H9 (cell line): ENCODE measurements around the gene GOLGA8O. TPM values are rescaled to one million over a fixed set of nuclear protein-coding genes. Genes with fewer than 3 reads are reported as not detected.
"Not testable (repeated sequence)": the region's sequence is repeated elsewhere in the genome, so short reads cannot be mapped to it uniquely, and the experiment has no call there.

Source experiments
- DNase-seq: peaks from one replicate; pipeline ENCODE4 v3.0.0-alpha.2; 2017
- H2AFZ ChIP-seq: one replicate; pipeline ENCODE4 v1.6.1; 2013; ENCODE audit warnings: mild to moderate bottlenecking, low read length, control low read depth, moderate library complexity
- H2AK5ac ChIP-seq: 2 replicates; pipeline ENCODE4 v1.6.1; 2013; ENCODE audit warnings: low read length, control low read depth, mixed read lengths; ENCODE audit not compliant: insufficient read length
- H2BK120ac ChIP-seq: one replicate; pipeline ENCODE4 v1.6.1; 2013; ENCODE audit warnings: low read depth, mild to moderate bottlenecking, low read length, control low read depth, inconsistent platforms; ENCODE audit not compliant: poor library complexity, severe bottlenecking
- H2BK12ac ChIP-seq: 2 replicates; pipeline ENCODE4 v1.6.1; 2013; ENCODE audit warnings: low read length, control low read depth, mixed read lengths, low read depth; ENCODE audit not compliant: insufficient read length
- H2BK15ac ChIP-seq: 2 replicates; pipeline ENCODE4 v1.6.1; 2013; ENCODE audit warnings: low read depth, low read length, control low read depth
- H2BK20ac ChIP-seq: one replicate; pipeline ENCODE4 v1.6.1; 2013; ENCODE audit warnings: low read depth, mild to moderate bottlenecking, low read length, control low read depth, inconsistent platforms; ENCODE audit not compliant: poor library complexity, severe bottlenecking
- H2BK5ac ChIP-seq: 2 replicates; pipeline ENCODE4 v1.6.1; 2013; ENCODE audit warnings: low read length, control low read depth, mixed read lengths; ENCODE audit not compliant: insufficient read length
- H3K14ac ChIP-seq: 2 replicates; pipeline ENCODE4 v1.6.1; 2013; ENCODE audit warnings: low read length, control low read depth; ENCODE audit not compliant: insufficient read depth
- H3K18ac ChIP-seq: 2 replicates; pipeline ENCODE4 v1.6.1; 2013; ENCODE audit warnings: low read depth, mild to moderate bottlenecking, mixed read lengths, low read length, control low read depth; ENCODE audit not compliant: insufficient read length
- H3K23ac ChIP-seq: 2 replicates; pipeline ENCODE4 v1.6.1; 2013; ENCODE audit warnings: low read length, control low read depth, mixed read lengths, low read depth; ENCODE audit not compliant: insufficient read length
- H3K23me2 ChIP-seq: 2 replicates; pipeline ENCODE4 v1.6.1; 2013; ENCODE audit warnings: low read depth, mild to moderate bottlenecking, mixed read lengths, low read length, control low read depth; ENCODE audit not compliant: insufficient read length, poor library complexity, severe bottlenecking
- H3K27ac ChIP-seq: 2 replicates; pipeline ENCODE4 v1.5.1; 2013; ENCODE audit warnings: low read length, control low read depth, mixed read lengths, low read depth; ENCODE audit not compliant: insufficient read length
- H3K27me3 ChIP-seq: 2 replicates; pipeline ENCODE4 v1.6.1; 2013; ENCODE audit warnings: low read length, control low read depth, inconsistent platforms; ENCODE audit not compliant: insufficient read depth
- H3K4ac ChIP-seq: 2 replicates; pipeline ENCODE4 v1.6.1; 2013; ENCODE audit warnings: low read depth, mild to moderate bottlenecking, control low read depth, inconsistent platforms, low read length, moderate library complexity
- H3K4me1 ChIP-seq: 2 replicates; pipeline ENCODE4 v1.6.1; 2013; ENCODE audit warnings: low read length, control low read depth, inconsistent platforms; ENCODE audit not compliant: insufficient read depth
- H3K4me2 ChIP-seq: 2 replicates; pipeline ENCODE4 v1.6.1; 2013; ENCODE audit warnings: low read length, control low read depth, mixed read lengths; ENCODE audit not compliant: insufficient read length, insufficient read depth
- H3K56ac ChIP-seq: 2 replicates; pipeline ENCODE4 v1.6.1; 2013; ENCODE audit warnings: low read depth, mild to moderate bottlenecking, mixed read lengths, low read length, control low read depth; ENCODE audit not compliant: insufficient read length
- H3K79me1 ChIP-seq: 2 replicates; pipeline ENCODE4 v1.6.1; 2013; ENCODE audit warnings: low read depth, mild to moderate bottlenecking, moderate library complexity, low read length, control low read depth, inconsistent platforms; ENCODE audit not compliant: insufficient read depth, poor library complexity, severe bottlenecking
- H3K79me2 ChIP-seq: 2 replicates; pipeline ENCODE4 v1.6.1; 2013; ENCODE audit warnings: low read length, control low read depth, inconsistent platforms; ENCODE audit not compliant: insufficient read depth
- H3K9ac ChIP-seq: 2 replicates; pipeline ENCODE4 v1.6.1; 2013; ENCODE audit warnings: low read length, control low read depth, mixed read lengths; ENCODE audit not compliant: insufficient read length; ENCODE audit errors: extremely low read depth
- H3K9me3 ChIP-seq: one replicate; pipeline ENCODE4 v1.6.1; 2013; ENCODE audit warnings: low read depth, low read length, inconsistent platforms; ENCODE audit not compliant: control insufficient read depth
- H3T11ph ChIP-seq: one replicate; pipeline ENCODE4 v1.6.1; 2013; ENCODE audit warnings: mild to moderate bottlenecking, low read length, control low read depth, inconsistent platforms
- H4K20me1 ChIP-seq: one replicate; pipeline ENCODE4 v1.6.1; 2013; ENCODE audit not compliant: control insufficient read depth, insufficient read length, insufficient read depth
- H4K5ac ChIP-seq: 2 replicates; pipeline ENCODE4 v1.6.1; 2013; ENCODE audit warnings: low read depth, mild to moderate bottlenecking, mixed read lengths, low read length, control low read depth; ENCODE audit not compliant: insufficient read length
- H4K8ac ChIP-seq: replicated peaks from 2 replicates; pipeline ENCODE4 v1.6.1; 2013; ENCODE audit warnings: low read length, control low read depth, mixed read lengths, low read depth; ENCODE audit not compliant: insufficient read length
- H4K91ac ChIP-seq: 2 replicates; pipeline ENCODE4 v1.6.1; 2013; ENCODE audit warnings: low read depth, mild to moderate bottlenecking, moderate library complexity, mixed read lengths, low read length, control low read depth; ENCODE audit not compliant: insufficient read length
- H3K27ac Mint-ChIP-seq, 3 experiments: 2 replicates in 2 of 3; 3 replicates in 1 of 3; pipeline ENCODE4 v1.8.0; 2020 to 2021; ENCODE audit warnings: mixed read lengths in 3 of 3, mild to moderate bottlenecking in 1 of 3, moderate library complexity in 1 of 3
- H3K27me3 Mint-ChIP-seq: 2 replicates; pipeline ENCODE4 v1.8.0; 2021; ENCODE audit warnings: low read depth, mild to moderate bottlenecking, moderate library complexity, mixed read lengths
- H3K36me3 Mint-ChIP-seq, 3 experiments: 2 replicates in 2 of 3; 3 replicates in 1 of 3; pipeline ENCODE4 v1.8.0; 2020 to 2021; ENCODE audit warnings: low read depth in 3 of 3, mixed read lengths in 3 of 3; ENCODE audit not compliant: insufficient read depth in 1 of 3
- H3K4me1 Mint-ChIP-seq, 2 experiments: 2 replicates each; pipeline ENCODE4 v1.8.0; 2020; ENCODE audit warnings: mixed read lengths in 2 of 2
- H3K4me3 Mint-ChIP-seq, 2 experiments: 2 replicates in 1 of 2; 3 replicates in 1 of 2; pipeline ENCODE4 v1.8.0; 2020 to 2021; ENCODE audit warnings: mild to moderate bottlenecking in 2 of 2, mixed read lengths in 2 of 2, moderate library complexity in 1 of 2
- H3K9me3 Mint-ChIP-seq, 2 experiments: 2 replicates in 1 of 2; 3 replicates in 1 of 2; pipeline ENCODE4 v1.8.0; 2020; ENCODE audit warnings: mild to moderate bottlenecking in 2 of 2, mixed read lengths in 2 of 2, moderate library complexity in 1 of 2
- WGBS: extraction: QIAGEN DNeasy Blood & Tissue Kit; methylation state at CpG from one replicate; pipeline ENCODE4 v1.1.7; 2013; ENCODE audit warnings: missing lambda C conversion rate, low lambda C conversion rate, mixed read lengths; ENCODE audit not compliant: insufficient read length; ENCODE audit errors: extremely low coverage; 5-methylcytosine and 5-hydroxymethylcytosine counted together
- total RNA-seq: library from RNA; stranded (reverse); gene quantifications from 2 replicates; pipeline ENCODE4 v1.2.1, GENCODE V29; 2021

Gene GOLGA8O
- total RNA-seq, 1 experiment from 2014 or later, result not detected

DNA sequence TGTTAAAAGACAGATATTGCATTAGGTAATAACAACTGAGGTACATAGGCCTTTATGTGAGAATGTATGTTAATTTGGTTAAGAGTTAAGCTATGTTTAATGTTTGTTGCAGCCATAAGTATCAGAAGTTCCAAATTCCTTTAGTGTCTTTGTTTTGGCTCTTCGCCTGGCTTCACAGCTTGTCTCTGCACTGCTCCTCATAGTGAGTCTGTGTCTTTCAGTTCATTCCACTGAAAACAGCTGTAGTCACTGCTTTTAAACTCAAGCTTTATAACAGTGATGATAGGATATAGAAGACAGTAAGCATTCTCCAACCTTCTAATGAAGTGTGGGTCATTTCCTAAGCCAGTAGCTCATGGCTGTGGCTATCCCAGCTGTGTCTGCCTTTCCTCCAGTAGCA lies 47.5 kb upstream of the GOLGA8O start:
- H3K79me2 ChIP-seq, H3K4me1 Mint-ChIP-seq, H3K4me3 Mint-ChIP-seq, H2AK5ac ChIP-seq, H3K27me3 Mint-ChIP-seq, H3K23me2 ChIP-seq, H4K8ac ChIP-seq, H2BK20ac ChIP-seq, H3K4me1 ChIP-seq, H3T11ph ChIP-seq, H2BK5ac ChIP-seq, H4K20me1 ChIP-seq, H3K79me1 ChIP-seq, H4K5ac ChIP-seq, H2BK120ac ChIP-seq, H3K27ac ChIP-seq, H3K23ac ChIP-seq, H3K14ac ChIP-seq, H3K4me2 ChIP-seq, H3K18ac ChIP-seq, H3K27ac Mint-ChIP-seq, H3K27me3 ChIP-seq, H3K9ac ChIP-seq, H4K91ac ChIP-seq, H3K56ac ChIP-seq, DNase-seq, H2BK15ac ChIP-seq, H3K4ac ChIP-seq, H3K9me3 ChIP-seq, H3K36me3 Mint-ChIP-seq, H2AFZ ChIP-seq, H3K9me3 Mint-ChIP-seq, H2BK12ac ChIP-seq: not testable (repeated sequence)
- WGBS, result no CpG with 5 or more reads among the region's 1 CpG

DNA sequence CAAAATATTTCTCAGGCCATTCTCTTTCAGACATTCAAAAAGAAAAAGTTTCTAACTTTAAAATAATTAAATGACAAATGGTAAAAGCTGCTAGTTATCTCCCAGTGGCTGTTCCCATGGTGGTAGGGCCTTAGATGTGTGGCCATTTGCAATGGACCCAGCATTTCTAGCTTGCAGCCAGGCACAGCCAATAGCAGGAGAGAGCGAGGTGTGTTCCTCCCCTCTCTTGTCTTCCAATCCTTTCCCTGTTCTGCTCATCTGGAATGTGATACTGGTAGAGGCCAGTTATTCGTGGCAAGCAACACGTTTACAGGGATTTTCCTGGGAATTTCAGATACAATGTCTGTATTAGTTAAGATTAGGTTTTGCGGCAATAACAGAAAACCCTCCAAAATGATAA lies 37.3 kb upstream of the GOLGA8O start:
- H3K18ac ChIP-seq, H3K4ac ChIP-seq, H4K20me1 ChIP-seq, H3K4me2 ChIP-seq, H3K36me3 Mint-ChIP-seq, H4K8ac ChIP-seq, H3K9ac ChIP-seq, H3K14ac ChIP-seq, H2BK15ac ChIP-seq, H2BK12ac ChIP-seq, H3K56ac ChIP-seq, H2BK20ac ChIP-seq, H3K4me1 Mint-ChIP-seq, H3K27ac Mint-ChIP-seq, H2BK120ac ChIP-seq, H3K23me2 ChIP-seq, H3K79me2 ChIP-seq, H3K27ac ChIP-seq, H4K91ac ChIP-seq, H3K9me3 ChIP-seq, H3T11ph ChIP-seq, H2AK5ac ChIP-seq, H3K27me3 Mint-ChIP-seq, H2AFZ ChIP-seq, H3K4me3 Mint-ChIP-seq, H3K79me1 ChIP-seq, H3K9me3 Mint-ChIP-seq, H2BK5ac ChIP-seq, DNase-seq, H3K4me1 ChIP-seq, H4K5ac ChIP-seq, H3K27me3 ChIP-seq, H3K23ac ChIP-seq: not testable (repeated sequence)
- no CpG with 5 or more reads among the region's 4 CpGs for WGBS
